NCI-H345 treated with DMSO at 0.1 percent for 48 hours (cell line): Measurements from ENCODE around the gene PDLIM3.
"Not testable (repeated sequence)": the region's sequence is repeated elsewhere in the genome, so short reads cannot be mapped to it uniquely, and the experiment has no call there.

Experiments used
- DNase-seq: peaks from one replicate; lab custom pipeline; 2025; ENCODE audit not compliant: unreplicated experiment; lab: John Stamatoyannopoulos, UW

PDLIM3 gene

DNA sequence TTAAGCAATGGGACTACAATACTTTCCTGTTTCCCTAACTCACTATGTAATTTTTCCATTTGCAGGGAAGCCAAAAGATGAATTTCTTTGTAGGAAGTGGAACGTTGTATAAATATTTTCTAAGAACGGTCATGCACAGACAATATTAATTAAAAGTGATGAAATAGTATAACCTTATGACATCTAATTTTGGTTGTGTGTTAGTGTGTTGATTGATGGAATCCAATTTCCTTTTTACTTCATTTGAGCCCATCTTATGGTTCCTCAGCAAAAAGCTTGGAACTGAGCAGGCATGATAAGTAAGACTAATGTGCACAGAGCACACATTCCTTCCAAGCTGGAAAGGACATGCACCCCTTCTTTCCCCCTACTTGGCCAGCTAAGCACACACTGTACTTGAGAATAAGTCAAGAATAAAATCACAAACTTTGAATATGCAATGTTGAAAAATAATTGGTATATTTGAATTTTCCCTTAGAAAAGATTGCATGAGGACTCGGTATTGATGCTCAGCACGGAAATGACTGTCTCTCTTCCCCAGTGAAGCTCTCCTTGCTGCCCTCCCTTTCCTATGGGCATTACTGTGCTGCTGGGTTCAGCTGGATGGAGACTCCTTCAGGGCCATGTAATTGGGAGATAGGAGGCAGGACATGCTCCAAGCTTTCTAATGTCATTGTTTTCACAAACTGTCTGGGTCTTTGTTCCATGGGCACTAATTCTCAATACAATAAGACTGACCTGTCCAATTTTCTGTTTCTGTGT is 19.2 kb upstream of the PDLIM3 start:
- DNase-seq: no peak

DNA sequence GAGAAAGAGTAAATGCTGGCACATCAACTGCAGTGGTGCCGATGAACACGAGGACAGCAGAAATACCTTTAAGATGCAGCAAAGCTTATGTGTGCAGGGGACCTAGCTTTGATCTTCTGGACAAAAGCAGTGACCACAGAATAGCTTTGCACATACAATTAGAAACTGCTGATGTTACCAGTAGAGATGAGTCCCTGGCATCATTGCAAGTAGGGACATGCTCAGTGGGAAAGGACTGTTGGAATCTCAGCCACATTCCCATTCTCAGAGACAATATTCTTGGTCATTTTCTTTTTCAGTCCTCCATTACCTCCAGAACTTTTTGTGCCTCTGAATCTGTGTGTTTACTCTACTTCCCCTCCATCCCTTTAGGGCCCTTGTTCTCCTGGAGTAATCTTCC is 16.9 kb upstream of the PDLIM3 start:
- no peak for DNase-seq

DNA sequence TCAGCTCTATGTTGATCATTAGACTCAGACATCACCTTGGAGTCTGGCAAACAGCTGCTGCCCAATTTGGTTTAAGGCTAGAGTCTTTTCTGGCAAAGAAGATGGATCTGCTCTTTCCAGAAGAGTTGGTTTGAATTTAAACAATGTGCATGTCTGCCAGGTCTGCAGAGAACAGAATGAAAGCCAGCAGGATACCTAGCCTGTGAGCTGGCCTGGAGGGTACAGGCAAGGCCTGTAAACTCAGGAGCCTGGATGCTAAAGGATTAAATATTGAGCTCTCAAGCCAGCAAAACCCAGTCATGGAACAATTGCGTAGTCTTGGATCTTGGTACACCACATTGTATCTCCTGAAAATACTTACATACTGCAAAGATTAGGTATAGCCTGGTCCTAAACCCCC is 15.6 kb upstream of the PDLIM3 start:
- DNase-seq: no peak

DNA sequence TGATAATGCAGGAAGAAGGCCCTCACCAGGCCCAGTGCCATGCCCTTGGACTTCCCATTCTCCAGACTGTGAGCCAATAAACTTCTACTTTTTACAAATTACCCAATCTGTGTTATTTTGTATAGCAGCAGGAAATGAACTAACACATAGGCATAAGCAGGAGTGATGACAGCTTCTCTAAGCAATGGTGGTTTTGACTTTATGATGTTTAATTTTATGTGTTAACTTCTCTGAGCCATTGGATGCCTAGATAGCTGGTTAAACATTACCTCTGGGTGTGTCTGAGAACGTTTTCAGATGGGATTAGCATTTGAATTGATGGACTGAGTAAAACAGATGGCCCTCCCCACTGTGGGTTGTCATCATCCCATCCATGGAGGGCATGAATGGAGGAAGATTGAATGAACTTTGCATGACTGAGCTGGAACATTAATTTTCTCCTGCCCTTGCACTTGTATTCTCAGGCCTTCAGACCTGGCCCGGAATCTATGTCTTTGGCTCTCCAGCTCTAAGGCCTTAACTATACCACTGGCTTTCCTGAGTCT is 13.9 kb upstream of the PDLIM3 start:
- no peak for DNase-seq

DNA sequence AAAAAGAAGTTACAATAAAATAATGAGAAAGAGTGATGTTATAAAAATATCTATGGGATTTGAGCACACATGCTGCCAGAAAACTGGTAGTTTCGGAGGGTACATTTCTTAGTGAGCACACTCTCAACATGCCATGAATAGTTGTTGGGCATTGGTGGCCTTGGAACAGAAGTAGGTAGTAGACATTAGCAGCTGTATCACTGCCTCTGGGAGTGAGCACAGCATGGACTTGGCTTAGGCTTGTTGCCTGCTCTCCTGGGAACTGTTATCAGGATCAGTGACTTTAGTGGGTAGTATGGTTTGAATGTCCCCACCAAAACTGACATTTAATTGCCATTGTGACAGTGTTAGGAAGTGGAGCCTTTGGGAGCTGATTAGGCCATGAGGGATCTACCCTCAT is 13.3 kb upstream of the PDLIM3 start:
- DNase-seq: no peak

DNA sequence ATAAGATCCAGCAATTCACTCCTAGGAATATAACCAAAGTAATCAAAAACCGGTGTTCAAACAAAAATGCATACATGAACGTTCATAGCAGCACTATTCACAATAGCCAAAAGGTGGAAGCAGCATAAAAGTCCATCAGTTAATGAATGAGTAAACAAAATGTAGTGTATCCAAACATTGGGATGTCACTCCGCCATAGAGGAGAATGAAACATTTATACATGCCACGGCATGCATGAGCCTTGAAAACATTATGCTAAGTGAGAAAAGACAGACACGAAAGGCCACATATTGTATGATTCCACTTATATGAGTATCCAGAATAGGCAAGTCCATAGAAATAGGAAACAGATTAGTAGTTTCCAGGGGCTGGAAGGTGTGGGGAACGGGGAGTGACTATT is 11.0 kb upstream of the PDLIM3 start:
- DNase-seq: no peak

DNA sequence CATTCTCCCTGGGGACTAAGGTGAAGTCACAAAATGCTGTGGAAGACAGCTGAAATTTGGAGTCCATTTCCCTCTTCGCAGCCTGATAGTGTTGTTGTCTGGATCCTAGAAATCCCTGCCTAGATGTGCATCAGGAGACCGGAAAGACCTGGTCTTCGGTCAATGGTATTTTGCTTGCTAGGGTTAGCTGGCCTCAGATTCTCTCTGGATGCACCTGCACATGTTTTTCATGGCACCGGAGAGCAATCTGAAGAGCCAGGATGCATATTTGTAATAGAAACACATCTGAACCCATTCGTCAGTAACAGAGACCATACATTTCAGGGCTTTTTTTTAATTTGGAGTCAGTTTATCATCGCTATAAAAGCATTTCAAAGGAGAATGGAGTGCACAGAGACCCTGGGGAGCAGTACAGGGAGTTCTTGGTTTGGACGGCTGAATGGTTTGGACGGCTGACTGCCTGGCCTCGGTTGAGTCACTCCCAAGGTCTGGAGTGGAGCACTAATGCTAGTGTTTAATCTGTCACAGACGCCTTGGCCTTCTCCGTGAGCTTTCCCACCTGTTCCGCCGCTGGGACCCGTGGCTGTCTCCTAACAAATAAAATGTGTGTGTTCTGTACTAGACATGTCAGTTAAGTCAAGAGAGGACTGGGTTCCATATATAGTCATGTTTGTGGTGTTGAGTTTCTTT is 7.5 kb upstream of the PDLIM3 start:
- no peak for DNase-seq

DNA sequence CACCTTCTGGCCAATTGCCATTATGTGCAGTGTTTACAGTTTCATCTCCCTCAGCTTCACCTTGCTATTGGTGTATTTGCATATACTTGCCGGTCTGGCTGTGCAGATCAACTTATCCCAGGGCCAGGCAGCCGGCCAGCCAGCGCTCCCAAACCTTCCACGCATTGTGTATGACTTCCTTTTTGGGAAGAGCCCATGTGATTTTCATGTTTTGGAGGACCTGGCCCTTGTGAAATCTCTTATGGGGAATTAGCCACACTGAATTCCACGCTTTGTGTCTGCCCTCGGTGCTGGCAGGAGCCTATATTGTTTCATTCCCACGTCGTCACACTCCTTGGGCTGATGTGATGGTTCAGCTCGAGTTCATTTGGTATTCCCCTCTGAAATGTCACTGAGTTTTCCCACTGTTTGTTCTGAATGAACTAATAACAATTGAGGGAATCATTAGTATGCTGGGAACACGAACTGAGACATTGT is 6.0 kb upstream of the PDLIM3 start:
- no peak for DNase-seq

DNA sequence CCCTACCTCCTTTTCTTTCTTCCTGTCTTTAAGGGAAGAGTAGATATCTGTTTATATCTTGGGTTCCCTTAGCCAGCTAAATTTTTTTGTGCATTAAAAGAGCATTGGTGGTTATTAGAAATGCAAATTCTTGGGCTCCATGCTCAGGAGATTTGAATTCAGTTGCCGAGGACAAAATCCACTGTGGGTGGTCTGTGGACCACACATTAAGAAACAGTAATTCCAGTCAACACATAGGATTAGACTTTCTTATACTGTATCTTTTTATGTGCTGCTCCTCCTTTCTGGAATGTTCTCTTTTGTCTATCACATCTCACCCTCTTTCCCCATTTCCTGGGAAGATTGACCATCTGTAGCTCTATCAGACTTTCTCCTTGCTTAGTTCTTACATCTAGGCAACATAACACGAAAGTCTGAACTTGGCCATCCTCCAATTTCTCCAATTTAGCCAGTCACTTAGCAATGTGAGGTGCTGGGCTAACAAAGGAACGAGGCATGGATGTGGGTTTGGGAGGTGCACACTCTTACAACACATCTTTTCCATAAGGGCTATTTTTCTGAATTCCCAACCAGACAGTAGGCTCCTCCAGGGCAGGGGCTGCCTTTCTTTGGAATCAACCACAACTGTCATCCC is 5.3 kb upstream of the PDLIM3 start:
- DNase-seq: no peak

DNA sequence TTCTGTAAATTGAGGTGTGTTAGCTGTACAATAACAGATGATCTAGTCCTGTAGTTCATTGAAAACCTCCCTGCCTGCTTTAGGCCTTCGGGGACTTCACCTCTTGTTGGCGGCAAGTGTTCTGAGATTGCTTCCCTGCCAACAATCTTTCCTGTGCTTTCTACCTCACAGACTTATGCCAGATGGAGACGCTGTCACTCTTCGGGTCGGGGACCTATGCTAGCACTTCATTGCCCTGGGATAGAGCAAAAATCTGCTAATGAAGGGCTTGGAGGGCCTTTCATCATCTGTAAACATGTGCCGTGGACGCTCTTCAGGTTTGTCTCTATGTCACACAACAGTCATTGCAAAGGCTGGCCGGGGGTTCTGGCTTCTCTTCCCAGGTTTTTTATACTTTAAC is 4.7 kb upstream of the PDLIM3 start:
- DNase-seq: no peak

DNA sequence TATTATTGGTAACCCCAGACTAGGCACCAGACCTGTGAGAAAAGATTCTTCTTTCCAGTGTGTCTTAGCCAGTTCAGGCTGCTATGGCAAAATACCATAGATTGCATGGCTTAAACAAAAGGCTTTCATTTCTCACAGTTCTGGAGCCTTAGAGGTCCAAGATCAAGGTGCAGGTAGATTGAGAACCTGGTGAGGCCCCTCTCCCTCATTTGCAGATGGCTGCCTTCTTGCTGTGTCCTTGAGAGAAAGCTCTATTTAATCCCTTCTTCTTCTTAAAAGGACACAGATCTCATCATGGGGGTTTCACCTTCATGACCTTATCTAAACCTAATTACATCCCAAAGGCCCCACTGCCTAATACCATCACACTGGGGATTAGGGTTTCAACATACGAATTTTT is 3.5 kb upstream of the PDLIM3 start:
- DNase-seq: no peak

DNA sequence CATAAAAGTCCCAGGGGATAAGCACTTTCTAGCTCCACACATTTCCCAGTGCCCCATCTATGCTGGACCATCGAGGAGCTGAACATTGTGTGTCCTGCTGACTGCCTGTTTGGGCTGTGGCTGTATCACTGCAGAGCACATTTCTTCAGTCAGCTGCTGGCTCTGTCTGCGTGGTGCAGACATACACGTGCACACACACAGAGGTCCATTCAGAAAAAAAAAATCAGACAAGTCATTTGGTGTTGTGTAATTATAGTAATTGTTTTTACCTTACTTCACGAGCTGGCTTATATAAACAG is 1.1 kb upstream of the PDLIM3 start:
- DNase-seq: no peak

DNA sequence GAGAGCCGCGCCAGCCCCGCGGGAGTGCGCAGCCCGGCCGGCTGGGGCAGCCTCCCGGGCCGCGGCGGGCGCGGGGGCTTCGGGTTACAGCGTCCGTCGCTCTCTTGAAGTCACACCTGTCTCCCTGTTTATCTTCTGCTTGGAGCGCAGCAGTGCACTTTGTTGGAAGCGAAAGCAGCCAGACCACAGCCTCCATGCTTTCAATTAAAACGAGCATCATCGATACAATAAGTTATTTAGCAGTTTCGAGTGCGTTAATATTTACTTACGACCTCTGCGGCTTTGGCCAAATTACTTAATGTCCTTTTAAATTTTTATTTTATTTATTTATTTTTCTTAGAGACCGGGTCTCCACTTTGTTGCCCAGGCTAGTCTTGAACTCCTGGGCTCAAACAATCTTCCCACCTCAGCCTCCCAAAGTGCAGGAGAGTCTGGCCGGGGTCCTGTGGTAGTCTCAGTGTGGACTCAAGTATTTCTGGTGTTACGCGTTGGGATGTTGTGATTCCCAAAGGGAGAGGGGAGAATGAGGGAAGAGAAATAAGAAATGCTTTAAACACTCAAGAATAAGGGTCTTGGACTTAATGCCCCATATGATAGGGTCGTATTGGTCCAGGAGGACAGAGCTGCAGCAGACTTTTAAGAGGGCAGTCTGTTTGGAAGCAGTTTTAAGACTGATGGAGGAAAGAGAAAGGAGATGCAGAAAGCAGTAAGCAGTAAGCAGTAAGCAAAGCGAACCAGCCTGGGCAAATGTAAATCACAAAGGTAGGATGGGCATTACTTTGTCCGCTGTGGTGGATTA is 504 bp upstream of the PDLIM3 start:
- no peak for DNase-seq

DNA sequence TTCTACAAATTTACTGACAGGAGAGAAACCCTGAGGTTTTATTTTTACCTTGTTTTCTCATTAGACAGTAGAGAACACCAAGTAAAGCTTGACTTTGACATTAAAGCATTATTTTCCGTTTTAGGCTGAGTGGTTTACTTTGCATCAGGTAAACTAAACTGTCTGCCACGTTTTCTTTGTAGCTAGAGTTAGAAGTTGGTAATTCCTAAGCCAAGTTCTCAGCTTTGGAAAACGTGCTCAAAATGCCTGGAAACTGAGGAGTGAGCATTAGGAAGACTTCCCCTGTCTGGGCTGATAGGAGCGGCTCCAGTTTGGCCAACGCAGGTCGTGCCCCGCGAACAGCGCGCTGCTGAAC is 819 bp downstream of the PDLIM3 start:
- no peak for DNase-seq

DNA sequence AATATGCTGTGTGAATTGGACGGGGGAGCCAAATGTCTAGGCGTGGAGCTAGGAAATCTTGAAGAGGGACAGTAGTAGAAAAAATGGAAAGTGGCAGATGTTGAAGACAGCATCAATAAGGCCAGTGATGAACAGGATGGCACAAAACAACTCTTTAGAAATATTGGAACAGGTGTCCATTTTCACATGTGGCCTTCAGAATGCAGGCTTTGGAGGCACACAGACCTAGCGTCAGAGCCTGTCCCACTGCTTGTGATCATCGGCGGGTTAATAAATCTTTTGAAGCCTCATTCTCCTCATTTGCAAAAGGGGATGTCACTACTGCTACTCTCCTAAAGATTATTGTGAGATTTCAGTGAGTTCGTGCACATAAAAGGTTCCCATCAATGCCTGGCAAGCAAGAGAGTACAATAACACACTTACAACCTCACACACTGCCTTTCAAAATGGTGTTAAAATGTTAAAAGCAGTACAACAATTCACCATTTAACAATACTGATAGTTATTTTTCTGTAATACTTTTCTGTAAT is 2.4 kb downstream of the PDLIM3 start:
- DNase-seq: no peak

DNA sequence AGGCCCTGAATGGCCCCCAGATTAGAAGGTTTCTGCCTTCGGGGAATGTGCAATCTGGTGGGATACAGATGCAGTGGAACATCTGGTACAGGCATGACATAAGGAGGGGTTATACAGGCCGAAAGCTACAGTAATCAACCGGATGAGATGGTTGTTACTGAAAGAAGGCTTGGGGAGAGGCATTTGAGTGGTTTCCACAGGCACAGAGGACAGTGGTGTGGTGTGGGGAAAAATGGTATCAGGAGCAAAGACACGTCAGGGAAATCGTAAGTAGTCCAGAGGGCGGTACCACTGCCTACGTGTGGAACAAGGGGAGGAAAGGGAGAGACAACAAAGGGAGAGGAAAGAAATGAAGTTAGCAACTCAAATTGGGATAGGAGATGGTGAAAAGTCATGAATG is 3.0 kb downstream of the PDLIM3 start:
- DNase-seq: no peak

DNA sequence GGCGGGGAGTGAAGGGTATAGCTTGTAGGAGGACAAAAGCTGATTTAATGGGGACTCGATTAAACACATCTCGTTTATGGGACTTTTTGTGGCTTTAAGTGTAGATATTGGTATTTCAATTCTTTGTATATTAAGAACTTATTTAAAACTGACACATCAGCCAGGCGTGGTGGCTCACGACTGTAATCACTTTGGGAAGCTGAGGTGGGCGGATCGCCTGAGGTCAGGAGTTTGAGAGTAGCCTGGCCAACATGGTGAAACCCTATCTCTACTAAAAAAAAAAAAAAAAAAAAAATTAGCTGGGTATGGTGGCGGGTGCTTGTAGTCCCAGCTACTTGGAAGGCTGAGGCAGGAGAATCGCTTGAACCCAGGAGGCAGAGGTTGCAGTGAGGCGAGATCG is 3.7 kb downstream of the PDLIM3 start:
- not testable (repeated sequence) for DNase-seq

DNA sequence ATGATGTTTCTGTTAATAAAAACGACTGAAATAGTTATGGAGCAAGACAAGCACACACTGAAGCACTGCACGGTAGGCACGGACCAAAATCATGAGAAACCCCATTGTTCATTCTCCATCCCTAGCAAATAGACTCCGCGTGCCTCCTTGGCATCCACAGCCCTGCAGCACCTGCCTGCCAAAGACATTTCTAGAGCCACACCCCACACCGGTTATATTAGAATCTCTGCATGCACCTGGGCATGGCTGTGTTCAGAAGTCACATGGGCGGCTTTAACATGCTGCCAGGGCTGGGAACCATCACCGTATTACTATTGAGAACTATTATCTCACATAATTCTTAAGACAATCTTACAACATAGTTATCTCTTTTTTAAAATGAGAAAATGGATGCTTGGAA is 5.9 kb downstream of the PDLIM3 start:
- DNase-seq: no peak

DNA sequence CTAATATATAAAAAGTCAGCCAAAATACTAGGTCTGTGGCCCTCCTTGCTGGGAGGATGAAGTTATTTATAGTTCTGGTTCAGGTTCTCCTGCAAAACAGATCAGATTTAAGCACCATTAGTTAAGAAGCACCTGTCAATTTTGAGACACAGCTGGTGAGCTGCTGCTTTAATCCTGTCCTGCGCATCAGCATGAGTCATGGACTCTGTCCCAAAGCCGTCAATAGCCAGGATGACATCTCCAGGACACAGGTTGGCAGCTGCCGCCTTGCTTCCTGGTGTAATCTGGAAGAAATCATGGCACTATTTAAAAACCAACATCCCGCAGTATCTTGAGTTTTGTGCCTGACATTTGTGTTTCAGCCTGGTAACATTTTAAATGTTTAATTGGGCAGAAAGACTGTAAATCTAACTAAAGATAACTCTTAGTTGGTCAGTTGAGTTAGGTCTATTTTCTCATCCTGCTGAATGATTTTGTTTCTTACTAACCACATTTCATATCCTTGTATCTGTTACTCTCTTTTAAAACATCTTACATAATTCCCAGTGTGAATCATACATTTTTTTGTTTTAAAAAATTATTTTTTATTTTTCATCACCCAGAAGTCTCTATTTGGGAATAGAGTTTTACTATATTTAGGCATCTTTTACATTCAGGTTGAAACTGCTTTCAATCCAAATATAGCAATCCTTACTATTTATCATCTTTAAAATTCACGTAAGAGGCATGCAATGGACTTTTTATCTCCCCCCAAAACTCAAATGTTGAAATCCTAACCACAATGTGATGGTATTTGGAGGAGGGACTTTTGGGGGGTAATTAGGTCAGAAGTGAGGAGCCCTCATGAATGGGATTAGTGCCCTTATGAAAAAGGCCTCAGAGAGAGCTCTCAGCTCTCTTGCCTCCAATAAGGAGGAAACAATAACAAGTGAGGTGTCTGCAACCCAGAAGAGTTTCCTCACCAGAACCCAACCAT is 10.1 kb downstream of the PDLIM3 start:
- no peak for DNase-seq

DNA sequence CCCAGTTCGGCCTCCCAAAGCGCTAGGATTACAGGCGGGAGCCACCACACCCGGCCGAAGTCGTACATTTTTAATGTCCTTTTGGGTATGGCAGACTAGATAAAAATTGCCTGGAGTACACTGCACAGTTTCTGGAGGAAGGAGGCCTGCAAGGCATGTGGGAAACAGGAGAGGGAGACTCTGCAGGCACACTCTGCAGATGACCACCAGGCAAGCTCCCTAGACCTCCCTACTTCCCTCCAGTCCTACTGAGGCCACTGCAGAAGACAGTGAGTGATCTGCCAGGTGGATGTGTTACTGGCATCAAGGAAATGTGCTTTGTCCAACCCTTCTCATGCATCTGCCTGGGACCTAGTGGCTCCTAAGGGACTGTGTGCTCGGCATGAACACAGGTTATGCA is 11.4 kb downstream of the PDLIM3 start:
- DNase-seq: no peak
